CD4-positive, alpha-beta T cell (primary cell): ENCODE measurements around the gene PIGL. TPM values are rescaled to one million over a fixed set of nuclear protein-coding genes. Genes with fewer than 3 reads are reported as not detected.
A peak's percentile ranks its signal among the peaks of the same experiment; 100 is the strongest.

Experiments
- ATAC-seq: fragments of 200-7000 bp; cut with Tn5 transposase; one replicate; pipeline ENCODE4 v1.10.0; 2022; ENCODE audit warnings: mild to moderate bottlenecking; ENCODE audit not compliant: poor library complexity
- CTCF ChIA-PET: fragments of 350-600 bp; sonication (Branson Sonifier 250); formaldehyde crosslinking; loops from one replicate; lab custom pipeline; 2021; ENCODE audit warnings: antibody characterized with exemption, inconsistent platforms; lab: Charles Lee
- POLR2A ChIA-PET: fragments of 350-600 bp; sonication (Branson Sonifier 250); formaldehyde crosslinking; loops from one replicate; lab custom pipeline; 2021; ENCODE audit warnings: antibody characterized with exemption, inconsistent platforms; lab: Charles Lee
- DNase-seq, 14 experiments: peaks; one replicate each; pipeline ENCODE4 v3.0.0-alpha.2; 2013 to 2020; ENCODE audit warnings: mixed read lengths in 2 of 14
- H3K27ac ChIP-seq, 2 donors: one replicate each; pipeline versions ENCODE4 v1.5.1 to v1.7.0; 2013; ENCODE audit warnings: low read length in 2 of 2, low read depth in 1 of 2, mild to moderate bottlenecking in 1 of 2
- H3K27me3 ChIP-seq, 2 experiments: 1 replicate in 1 of 2; 2 replicates in 1 of 2; pipeline versions ENCODE4 v1.6.1 to v1.7.0; 2013; ENCODE audit warnings: low read length in 2 of 2, control low read depth in 1 of 2, mild to moderate bottlenecking in 1 of 2, moderate library complexity in 1 of 2; ENCODE audit not compliant: insufficient read depth in 2 of 2, control insufficient read depth in 1 of 2
- H3K36me3 ChIP-seq: one replicate; pipeline ENCODE4 v1.6.1; 2013; ENCODE audit warnings: low read length, control low read depth; ENCODE audit not compliant: insufficient read depth
- H3K4me1 ChIP-seq: one replicate; pipeline ENCODE4 v1.6.1; 2013; ENCODE audit warnings: low read length, control low read depth; ENCODE audit not compliant: insufficient read depth
- H3K4me3 ChIP-seq: one replicate; pipeline ENCODE4 v1.5.1; 2013; ENCODE audit warnings: mild to moderate bottlenecking, low read length, moderate library complexity
- H3K9me3 ChIP-seq, 2 experiments: 1 replicate in 1 of 2; 2 replicates in 1 of 2; pipeline versions ENCODE4 v1.6.1 to v1.7.0; 2013; ENCODE audit warnings: low read length in 2 of 2, mild to moderate bottlenecking in 2 of 2, control low read depth in 1 of 2, moderate library complexity in 1 of 2; ENCODE audit not compliant: control insufficient read depth in 1 of 2, insufficient read depth in 1 of 2
- H3K27ac Mint-ChIP-seq: one replicate; pipeline ENCODE4 v1.8.0; 2020; ENCODE audit warnings: mixed read lengths
- H3K27me3 Mint-ChIP-seq: one replicate; pipeline ENCODE4 v1.8.0; 2021; ENCODE audit warnings: mixed read lengths
- H3K36me3 Mint-ChIP-seq: one replicate; pipeline ENCODE4 v1.8.0; 2021; ENCODE audit warnings: low read depth, mixed read lengths
- H3K4me1 Mint-ChIP-seq: one replicate; pipeline ENCODE4 v1.8.0; 2021; ENCODE audit warnings: low read depth, mixed read lengths
- H3K4me3 Mint-ChIP-seq: one replicate; pipeline ENCODE4 v1.8.0; 2020; ENCODE audit warnings: mild to moderate bottlenecking, mixed read lengths
- H3K9me3 Mint-ChIP-seq: one replicate; pipeline ENCODE4 v1.8.0; 2020; ENCODE audit warnings: mixed read lengths
- intact Hi-C, 2 experiments: fragments of 100-400 bp; cut with DNase I in 1 of 2; cut with micrococcal nuclease in 1 of 2; formaldehyde crosslinking; loops; one replicate each; pipeline versions ENCODE4 v1.15.1 to v1.9.0; 2023 to 2025; cut with DNase I, micrococcal nuclease
- total RNA-seq, 174 experiments: library from RNA in 2 of 174; stranded (reverse) in 2 of 174; gene quantifications; one replicate each; pipeline ENCODE4 v1.2.3 and lab custom pipeline; 2021 to 2026
- TF ChIP-seq, protein P1 (sequence below): fragments of 200-600 bp; IDR thresholded peaks from one replicate; pipeline ENCODE4 v1.8.0; 2022; ENCODE audit warnings: antibody characterized with exemption, mild to moderate bottlenecking

PIGL gene
- total RNA-seq, 2 experiments from 2014 or later, result 48.4 to 49.0 TPM

DNA sequence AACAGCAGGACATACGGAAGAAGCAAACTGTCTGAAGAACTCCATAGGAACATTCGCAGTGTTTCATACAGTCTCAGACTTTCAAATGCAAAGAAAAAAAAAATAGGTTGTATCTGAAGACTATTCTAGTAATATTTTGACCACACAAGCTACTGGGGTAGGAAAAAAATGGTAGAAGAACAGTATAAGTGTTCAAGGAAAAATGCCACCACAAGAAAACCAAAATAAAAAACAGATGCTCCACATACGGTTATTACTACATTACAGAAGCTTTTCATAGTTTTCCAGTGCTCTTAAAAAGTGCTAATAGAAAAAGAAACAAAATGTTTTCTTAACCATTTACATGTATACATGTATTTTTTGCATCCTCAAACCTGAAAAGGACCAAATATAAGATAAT, 5.4 kb upstream of the PIGL start:
- intact Hi-C loops, result no loop called here
- ChIA-PET CTCF (interaction anchor here (1.8 kb wide), 1 partner anchor 9 kb away, joined by 5 read pairs; no protein-coding TSS in a partner anchor), POLR2A (no interaction called here)
- H3K27me3 ChIP-seq, result no peaks in the 10 kb centered on the region
- peaks cover 23% of the 10 kb centered on the region for H3K4me1 ChIP-seq
- no peaks in the 10 kb centered on the region for H3K9me3 Mint-ChIP-seq
- peak overlapping the region; percentile 56 for H3K4me3 Mint-ChIP-seq
- H3K4me1 Mint-ChIP-seq, result peaks cover 51% of the 10 kb centered on the region
- no peak overlapping the region for H3K4me3 ChIP-seq
- no peak for DNase-seq
- H3K27ac Mint-ChIP-seq, result peak overlapping the region; percentile 33
- H3K9me3 ChIP-seq, result no peaks in the 10 kb centered on the region
- H3K36me3 Mint-ChIP-seq, result peaks cover 5% of the 10 kb centered on the region
- TF ChIP-seq, protein P1, sequence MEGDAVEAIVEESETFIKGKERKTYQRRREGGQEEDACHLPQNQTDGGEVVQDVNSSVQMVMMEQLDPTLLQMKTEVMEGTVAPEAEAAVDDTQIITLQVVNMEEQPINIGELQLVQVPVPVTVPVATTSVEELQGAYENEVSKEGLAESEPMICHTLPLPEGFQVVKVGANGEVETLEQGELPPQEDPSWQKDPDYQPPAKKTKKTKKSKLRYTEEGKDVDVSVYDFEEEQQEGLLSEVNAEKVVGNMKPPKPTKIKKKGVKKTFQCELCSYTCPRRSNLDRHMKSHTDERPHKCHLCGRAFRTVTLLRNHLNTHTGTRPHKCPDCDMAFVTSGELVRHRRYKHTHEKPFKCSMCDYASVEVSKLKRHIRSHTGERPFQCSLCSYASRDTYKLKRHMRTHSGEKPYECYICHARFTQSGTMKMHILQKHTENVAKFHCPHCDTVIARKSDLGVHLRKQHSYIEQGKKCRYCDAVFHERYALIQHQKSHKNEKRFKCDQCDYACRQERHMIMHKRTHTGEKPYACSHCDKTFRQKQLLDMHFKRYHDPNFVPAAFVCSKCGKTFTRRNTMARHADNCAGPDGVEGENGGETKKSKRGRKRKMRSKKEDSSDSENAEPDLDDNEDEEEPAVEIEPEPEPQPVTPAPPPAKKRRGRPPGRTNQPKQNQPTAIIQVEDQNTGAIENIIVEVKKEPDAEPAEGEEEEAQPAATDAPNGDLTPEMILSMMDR, result no peak
- no peaks in the 10 kb centered on the region for H3K36me3 ChIP-seq
- ATAC-seq, result no peak
- H3K27ac ChIP-seq, result no peak overlapping the region
- no peaks in the 10 kb centered on the region for H3K27me3 Mint-ChIP-seq

DNA sequence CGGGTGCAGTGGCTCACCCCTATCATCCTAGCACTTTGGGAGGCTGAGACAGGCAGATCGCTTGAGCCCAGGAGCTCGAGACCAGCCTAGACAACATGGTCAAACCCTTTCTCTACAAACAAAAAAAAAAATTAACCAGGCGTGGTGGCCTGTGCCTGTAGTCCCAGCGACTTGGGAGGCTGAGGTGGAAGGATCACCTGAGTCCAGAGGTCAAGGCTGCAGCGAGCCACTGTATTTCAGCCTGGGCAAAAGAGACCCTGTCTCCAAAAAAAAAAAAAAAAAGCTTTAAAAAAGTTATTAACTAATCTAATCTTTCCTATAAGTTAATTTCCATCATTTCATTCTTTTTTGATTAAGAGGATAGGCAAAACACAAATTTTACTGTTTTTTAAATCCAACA, 4.2 kb upstream of the PIGL start:
- ChIA-PET POLR2A (interaction anchor here (0.6 kb wide), 1 partner anchor 149 kb away, joined by 3 read pairs; no protein-coding TSS in a partner anchor), CTCF (no interaction called here)
- Histone ChIP-seq H3K27me3 (no peaks in the 10 kb centered on the region), H3K4me3 (no peak overlapping the region), H3K9me3 (no peaks in the 10 kb centered on the region), H3K36me3 (no peaks in the 10 kb centered on the region), H3K27ac (no peak overlapping the region), H3K4me1 (peaks cover 28% of the 10 kb centered on the region)
- H3K4me1 Mint-ChIP-seq, result peaks cover 56% of the 10 kb centered on the region
- TF ChIP-seq, protein P1, result no peak
- peak overlapping the region; percentile 62 for H3K4me3 Mint-ChIP-seq
- peak overlapping the region; percentile 99 for H3K27ac Mint-ChIP-seq
- H3K36me3 Mint-ChIP-seq, result peaks cover 15% of the 10 kb centered on the region
- intact Hi-C loops, result no loop called here
- no peak for DNase-seq
- no peaks in the 10 kb centered on the region for H3K9me3 Mint-ChIP-seq
- no peak for ATAC-seq
- H3K27me3 Mint-ChIP-seq, result no peaks in the 10 kb centered on the region

DNA sequence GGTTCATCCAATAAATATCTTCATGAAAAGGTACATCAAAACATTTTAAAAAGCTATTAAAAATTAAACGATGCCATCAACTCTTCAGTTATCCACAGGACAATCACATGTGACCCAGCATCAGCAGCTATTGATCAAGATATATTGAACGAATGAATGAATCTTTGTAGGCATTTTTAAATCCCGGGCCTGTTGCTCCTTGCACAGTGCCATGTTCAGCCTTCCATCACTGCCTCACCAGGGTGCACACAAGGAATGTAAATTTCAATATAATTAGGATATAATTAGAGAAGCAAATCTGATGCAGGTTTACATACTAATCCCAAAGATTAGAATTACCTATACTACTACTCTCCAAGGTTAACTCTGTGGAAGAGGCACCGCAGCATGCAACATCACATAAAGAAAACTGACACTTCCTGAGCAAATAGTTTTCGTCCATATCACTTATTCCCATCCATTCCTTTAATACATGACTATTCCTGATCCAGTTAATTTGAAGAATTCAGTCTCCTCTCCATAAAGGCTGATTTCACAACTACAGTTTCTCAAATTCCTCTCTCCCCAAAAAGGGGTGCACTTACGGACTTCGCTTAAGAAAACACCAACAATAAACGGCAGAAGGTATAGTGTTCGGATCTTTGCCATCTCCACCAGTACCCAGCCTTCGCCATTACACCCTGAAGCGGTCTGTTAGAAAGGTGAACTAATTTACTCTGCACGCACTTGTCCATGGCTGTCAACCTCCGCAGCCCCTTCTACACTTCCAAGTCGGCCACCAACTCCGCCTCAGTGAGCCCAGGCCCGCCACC, 2.6 kb upstream of the PIGL start:
- ATAC-seq, result peak; percentile 10
- peak overlapping the region; percentile 92 for H3K4me3 Mint-ChIP-seq
- peak overlapping the region; percentile 99 for H3K27ac Mint-ChIP-seq
- peak overlapping the region; percentile 73 for H3K4me3 ChIP-seq
- H3K4me1 Mint-ChIP-seq, result peaks cover 58% of the 10 kb centered on the region
- TF ChIP-seq, protein P1, result no peak
- H3K27me3 Mint-ChIP-seq, result no peaks in the 10 kb centered on the region
- POLR2A ChIA-PET, result interaction anchor here (1.8 to 3.5 kb wide), 3 partner anchors 54 to 166 kb away, joined by 6 to 22 read pairs (median 7); partner anchors contain the start of gene UBB
- CTCF ChIA-PET, result interaction anchor here (0.6 to 1.5 kb wide), 5 partner anchors 12 to 72 kb away, joined by 3 to 5 read pairs (median 3); no protein-coding TSS in a partner anchor
- no peaks in the 10 kb centered on the region for H3K9me3 ChIP-seq
- peaks cover 36% of the 10 kb centered on the region for H3K4me1 ChIP-seq
- no peaks in the 10 kb centered on the region for H3K36me3 ChIP-seq
- H3K27me3 ChIP-seq, result no peaks in the 10 kb centered on the region
- DNase-seq, result peak in 1 of 14 experiments; percentile 55
- peaks cover 15% of the 10 kb centered on the region for H3K36me3 Mint-ChIP-seq
- peak overlapping the region; percentile 17 to 79 for H3K27ac ChIP-seq
- intact Hi-C loops, result loop anchor here (5.0 kb wide), 4 partner anchors 73 to 323 kb away; partner anchors contain the start of gene CENPV (in 1 of the 2)
- no peaks in the 10 kb centered on the region for H3K9me3 Mint-ChIP-seq
